Measurements from ENCODE around the gene RGS1.

The RGS1 gene

GRCh38 chr1:192603218-192603787, 27.7 kb downstream of the RGS1 start:
- Mint-ChIP-seq H3K4me1 (ENCODE audit: low read depth) (peaks cover 8% of the 10 kb centered on the region), H3K27ac (no peak overlapping the region)

GRCh38 chr1:192604979-192605620, 29.5 kb downstream of the RGS1 start:
- Mint-ChIP-seq H3K27me3 (ENCODE audit: low read depth) (no peaks in the 10 kb centered on the region), H3K36me3 (ENCODE audit: low read depth) (no peaks in the 10 kb centered on the region), H3K27ac (no peak overlapping the region), H3K4me3 (no peak overlapping the region), H3K4me1 (ENCODE audit: low read depth) (peaks cover 16% of the 10 kb centered on the region), H3K9me3 (no peaks in the 10 kb centered on the region)
- DNase-seq (ENCODE audit: low spot score), result no peak

More at GRCh38 chr1:192603218-192603787, 27.7 kb downstream of the RGS1 start:
- Mint-ChIP-seq H3K27me3 (ENCODE audit: low read depth) (peaks cover 2% of the 10 kb centered on the region), H3K36me3 (ENCODE audit: low read depth) (no peaks in the 10 kb centered on the region), H3K9me3 (no peaks in the 10 kb centered on the region), H3K4me3 (no peak overlapping the region)
- DNase-seq (ENCODE audit: low spot score), result no peak

GRCh38 chr1:192608671-192609070, 33.1 kb downstream of the RGS1 start:
- H3K9me3 Mint-ChIP-seq, result no peaks in the 10 kb centered on the region

GRCh38 chr1:192609110-192610079, 33.8 kb downstream of the RGS1 start:
- Mint-ChIP-seq H3K36me3 (ENCODE audit: low read depth) (no peaks in the 10 kb centered on the region), H3K4me3 (peak overlapping the region; percentile 51), H3K9me3 (no peaks in the 10 kb centered on the region), H3K27ac (peak overlapping the region; percentile 41), H3K27me3 (ENCODE audit: low read depth) (peaks cover 2% of the 10 kb centered on the region), H3K4me1 (ENCODE audit: low read depth) (peaks cover 8% of the 10 kb centered on the region)
- DNase-seq (ENCODE audit: low spot score), result peak; percentile 40

More at GRCh38 chr1:192608671-192609070, 33.1 kb downstream of the RGS1 start:
- Mint-ChIP-seq H3K4me1 (ENCODE audit: low read depth) (peaks cover 8% of the 10 kb centered on the region), H3K36me3 (ENCODE audit: low read depth) (no peaks in the 10 kb centered on the region), H3K27me3 (ENCODE audit: low read depth) (peaks cover 2% of the 10 kb centered on the region), H3K4me3 (no peak overlapping the region), H3K27ac (no peak overlapping the region)
- no peak for DNase-seq (ENCODE audit: low spot score)

- Mint-ChIP-seq H3K27ac (no peak overlapping the region), H3K4me3 (no peak overlapping the region), H3K27me3 (ENCODE audit: low read depth) (peaks cover 2% of the 10 kb centered on the region), H3K36me3 (ENCODE audit: low read depth) (no peaks in the 10 kb centered on the region), H3K4me1 (ENCODE audit: low read depth) (peaks cover 8% of the 10 kb centered on the region), H3K9me3 (no peaks in the 10 kb centered on the region)
- no peak for DNase-seq (ENCODE audit: low spot score)
These were observed 34.7 kb downstream of the RGS1 start for GRCh38 chr1:192610112-192610889.

- no peak for DNase-seq (ENCODE audit: low spot score)
- Mint-ChIP-seq H3K27me3 (ENCODE audit: low read depth) (peaks cover 2% of the 10 kb centered on the region), H3K27ac (no peak overlapping the region), H3K4me1 (ENCODE audit: low read depth) (no peaks in the 10 kb centered on the region), H3K4me3 (no peak overlapping the region), H3K9me3 (no peaks in the 10 kb centered on the region), H3K36me3 (ENCODE audit: low read depth) (no peaks in the 10 kb centered on the region)
These were observed 39.5 kb downstream of the RGS1 start for GRCh38 chr1:192615055-192615454.

- Mint-ChIP-seq H3K9me3 (no peaks in the 10 kb centered on the region), H3K36me3 (ENCODE audit: low read depth) (no peaks in the 10 kb centered on the region), H3K27me3 (ENCODE audit: low read depth) (no peaks in the 10 kb centered on the region), H3K27ac (no peak overlapping the region), H3K4me3 (no peak overlapping the region), H3K4me1 (ENCODE audit: low read depth) (no peaks in the 10 kb centered on the region)
- no peak for DNase-seq (ENCODE audit: low spot score)
These were observed 44.6 kb downstream of the RGS1 start for GRCh38 chr1:192620071-192620635.

- H3K36me3 Mint-ChIP-seq (ENCODE audit: low read depth), result no peaks in the 10 kb centered on the region
- H3K9me3 Mint-ChIP-seq, result no peaks in the 10 kb centered on the region
- no peak overlapping the region for H3K4me3 Mint-ChIP-seq
- DNase-seq (ENCODE audit: low spot score), result no peak
- H3K27ac Mint-ChIP-seq, result no peak overlapping the region
- H3K4me1 Mint-ChIP-seq (ENCODE audit: low read depth), result no peaks in the 10 kb centered on the region
- H3K27me3 Mint-ChIP-seq (ENCODE audit: low read depth), result peaks cover 2% of the 10 kb centered on the region
These were observed 51.0 kb downstream of the RGS1 start for GRCh38 chr1:192626366-192627179.

GRCh38 chr1:192627901-192628300, 52.3 kb downstream of the RGS1 start:
- Mint-ChIP-seq H3K9me3 (no peaks in the 10 kb centered on the region), H3K4me1 (ENCODE audit: low read depth) (no peaks in the 10 kb centered on the region), H3K27me3 (ENCODE audit: low read depth) (peaks cover 2% of the 10 kb centered on the region), H3K36me3 (ENCODE audit: low read depth) (no peaks in the 10 kb centered on the region), H3K27ac (no peak overlapping the region), H3K4me3 (no peak overlapping the region)
- no peak for DNase-seq (ENCODE audit: low spot score)

GRCh38 chr1:192628396-192629057, 53.0 kb downstream of the RGS1 start:
- H3K4me1 Mint-ChIP-seq (ENCODE audit: low read depth), result no peaks in the 10 kb centered on the region
- no peaks in the 10 kb centered on the region for H3K36me3 Mint-ChIP-seq (ENCODE audit: low read depth)
- H3K27me3 Mint-ChIP-seq (ENCODE audit: low read depth), result peaks cover 5% of the 10 kb centered on the region
- no peak overlapping the region for H3K27ac Mint-ChIP-seq
- DNase-seq (ENCODE audit: low spot score), result no peak
- H3K9me3 Mint-ChIP-seq, result no peaks in the 10 kb centered on the region
- H3K4me3 Mint-ChIP-seq, result no peak overlapping the region

- no peak overlapping the region for H3K27ac Mint-ChIP-seq
- DNase-seq (ENCODE audit: low spot score), result no peak
- H3K4me1 Mint-ChIP-seq (ENCODE audit: low read depth), result no peaks in the 10 kb centered on the region
- no peaks in the 10 kb centered on the region for H3K9me3 Mint-ChIP-seq
- H3K36me3 Mint-ChIP-seq (ENCODE audit: low read depth), result no peaks in the 10 kb centered on the region
- no peak overlapping the region for H3K4me3 Mint-ChIP-seq
- peaks cover 9% of the 10 kb centered on the region for H3K27me3 Mint-ChIP-seq (ENCODE audit: low read depth)
These were observed 54.0 kb downstream of the RGS1 start for GRCh38 chr1:192629612-192630011.

Measured in T-helper 2 cell treated with Interferon-gamma antibody and Interleukin-4, amounts not matched to agents 5 μg/mL and 100 μg/mL, for 36 hours (primary cell).